Vagina (tissue), 2 donors: ENCODE measurements around the gene TMPRSS4.

Source experiments
- CTCF ChIP-seq, 3 experiments: fragments of 450-650 bp in 2 of 3; fragments of 200-600 bp in 1 of 3; sonication (generic) in 1 of 3; IDR thresholded peaks; one replicate each; pipeline ENCODE4 v1.5.1; 2017 to 2019; ENCODE audit warnings: antibody characterized with exemption in 3 of 3, mild to moderate bottlenecking in 2 of 3, moderate library complexity in 2 of 3
- POLR2A ChIP-seq, 2 donors: fragments of 450-650 bp; IDR thresholded peaks; one replicate each; pipeline ENCODE4 v1.6.1; 2017; ENCODE audit warnings: antibody characterized with exemption in 2 of 2, mild to moderate bottlenecking in 2 of 2, moderate library complexity in 2 of 2
- POLR2AphosphoS5 ChIP-seq, 2 donors: sonication (generic); formaldehyde crosslinking; IDR thresholded peaks; one replicate each; pipeline ENCODE4 v1.9.0; 2017; ENCODE audit warnings: antibody characterized with exemption in 2 of 2, mild to moderate bottlenecking in 2 of 2, low read depth in 1 of 2; ENCODE audit not compliant: insufficient read depth in 1 of 2

- TF ChIP-seq CTCF (IDR thresholded peaks at IDR 0.05) (no peak), POLR2A (IDR thresholded peaks at IDR 0.05) (no peak), POLR2AphosphoS5 (IDR thresholded peaks at IDR 0.05; ENCODE audit: insufficient read depth in 1 of 2, low read depth in 1 of 2) (no peak)
These were observed 59.5 kb downstream of the TMPRSS4 start for GRCh38 chr11:118136341-118136740.
